DOHH2 (cell line): Measurements from ENCODE around the gene CBFB.

ENCODE experiments used
- H3F3A ChIP-seq: fragments of 200-600 bp; sonication (generic), shearing (Covaris generic); 2 replicates; pipeline ENCODE4 v1.6.0; 2016; ENCODE audit warnings: antibody characterized with exemption, mild to moderate bottlenecking; ENCODE audit not compliant: control insufficient read depth, insufficient read depth
- H3K27ac ChIP-seq: fragments of 200-600 bp; sonication (generic); 2 replicates; pipeline ENCODE4 v1.5.1; 2014; ENCODE audit warnings: low read depth, mild to moderate bottlenecking, low read length, moderate library complexity
- H3K27me3 ChIP-seq: fragments of 200-600 bp; sonication (generic); 2 replicates; pipeline ENCODE4 v1.6.1; 2014; ENCODE audit warnings: mild to moderate bottlenecking, low read length, mixed read lengths; ENCODE audit not compliant: control insufficient read depth
- H3K36me3 ChIP-seq: fragments of 200-600 bp; sonication (generic); 2 replicates; pipeline ENCODE4 v1.6.1; 2014; ENCODE audit warnings: mild to moderate bottlenecking, low read length, moderate library complexity, mixed read lengths; ENCODE audit not compliant: control insufficient read depth
- H3K4me1 ChIP-seq: fragments of 200-600 bp; sonication (generic); 2 replicates; pipeline ENCODE4 v1.6.1; 2014; ENCODE audit warnings: mild to moderate bottlenecking, low read length, mixed read lengths; ENCODE audit not compliant: control insufficient read depth
- H3K4me2 ChIP-seq: fragments of 200-600 bp; sonication (generic); 2 replicates; pipeline ENCODE4 v1.6.0; 2014; ENCODE audit warnings: mild to moderate bottlenecking, low read length, moderate library complexity
- H3K4me3 ChIP-seq: fragments of 200-600 bp; sonication (generic); 2 replicates; pipeline ENCODE4 v1.5.1; 2014; ENCODE audit warnings: mild to moderate bottlenecking, low read length, mixed read lengths
- H3K79me2 ChIP-seq: fragments of 200-600 bp; sonication (generic); 2 replicates; pipeline ENCODE4 v1.6.1; 2014; ENCODE audit warnings: mild to moderate bottlenecking, low read length, mixed read lengths; ENCODE audit not compliant: control insufficient read depth
- H3K9me2 ChIP-seq: fragments of 200-600 bp; sonication (generic); replicated peaks from 2 replicates; pipeline ENCODE4 v1.6.1; 2014; ENCODE audit warnings: mild to moderate bottlenecking, low read length, mixed read lengths; ENCODE audit not compliant: control insufficient read depth
- H3K9me3 ChIP-seq: fragments of 200-600 bp; sonication (generic); 2 replicates; pipeline ENCODE4 v1.6.1; 2014; ENCODE audit warnings: antibody characterized with exemption, low read length, mixed read lengths; ENCODE audit not compliant: control insufficient read depth, insufficient read depth
- H4K20me1 ChIP-seq: fragments of 200-600 bp; sonication (generic); 2 replicates; pipeline ENCODE4 v1.6.0; 2014; ENCODE audit warnings: low read depth, mild to moderate bottlenecking, antibody characterized with exemption, low read length, moderate library complexity; ENCODE audit not compliant: control insufficient read depth, insufficient read depth
- EZH2phosphoT487 ChIP-seq: fragments of 200-600 bp; sonication (generic); IDR thresholded peaks from 2 replicates; pipeline ENCODE4 v1.6.1; 2017; ENCODE audit warnings: borderline replicate concordance, mild to moderate bottlenecking, antibody characterized with exemption, low read length, moderate library complexity, mixed read lengths
- TF ChIP-seq, protein P1 (sequence below): fragments of 200-600 bp; sonication (generic); IDR thresholded peaks from one replicate; pipeline ENCODE4 v1.5.1; 2014; ENCODE audit warnings: antibody characterized with exemption, mild to moderate bottlenecking, low read depth, low read length; ENCODE audit not compliant: poor library complexity, severe bottlenecking

The CBFB gene

DNA sequence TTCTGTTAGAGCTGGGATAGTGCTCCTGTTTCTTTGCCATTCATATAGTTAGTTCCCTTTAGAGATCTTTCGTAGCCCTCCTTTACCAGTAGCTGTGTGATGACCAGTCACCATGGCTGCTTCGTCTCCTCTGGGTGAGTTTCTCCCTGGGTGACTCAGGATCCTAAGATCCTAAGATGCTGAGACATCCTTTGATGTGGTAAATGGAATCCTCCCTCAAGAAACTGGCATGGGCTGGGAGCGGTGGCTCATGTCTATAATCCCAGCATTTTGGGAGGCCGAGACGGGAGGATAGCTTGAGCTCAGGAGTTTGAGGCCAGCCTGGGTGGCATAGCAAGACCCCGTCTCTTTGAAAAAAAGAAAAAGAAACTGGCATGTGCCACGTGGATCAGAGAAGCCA is 86.7 kb downstream of the CBFB start:
- H3K4me1 ChIP-seq: peaks cover 11% of the 10 kb centered on the region
- no peaks in the 10 kb centered on the region; the same call in 1 of the 2 replicates for H4K20me1 ChIP-seq
- H3K4me3 ChIP-seq: no peak overlapping the region
- H3K27me3 ChIP-seq: no peaks in the 10 kb centered on the region
- H3F3A ChIP-seq: no peaks in the 10 kb centered on the region
- H3K9me2 ChIP-seq: no peaks in the 10 kb centered on the region
- TF ChIP-seq EZH2phosphoT487: no peak
- TF ChIP-seq, protein P1, sequence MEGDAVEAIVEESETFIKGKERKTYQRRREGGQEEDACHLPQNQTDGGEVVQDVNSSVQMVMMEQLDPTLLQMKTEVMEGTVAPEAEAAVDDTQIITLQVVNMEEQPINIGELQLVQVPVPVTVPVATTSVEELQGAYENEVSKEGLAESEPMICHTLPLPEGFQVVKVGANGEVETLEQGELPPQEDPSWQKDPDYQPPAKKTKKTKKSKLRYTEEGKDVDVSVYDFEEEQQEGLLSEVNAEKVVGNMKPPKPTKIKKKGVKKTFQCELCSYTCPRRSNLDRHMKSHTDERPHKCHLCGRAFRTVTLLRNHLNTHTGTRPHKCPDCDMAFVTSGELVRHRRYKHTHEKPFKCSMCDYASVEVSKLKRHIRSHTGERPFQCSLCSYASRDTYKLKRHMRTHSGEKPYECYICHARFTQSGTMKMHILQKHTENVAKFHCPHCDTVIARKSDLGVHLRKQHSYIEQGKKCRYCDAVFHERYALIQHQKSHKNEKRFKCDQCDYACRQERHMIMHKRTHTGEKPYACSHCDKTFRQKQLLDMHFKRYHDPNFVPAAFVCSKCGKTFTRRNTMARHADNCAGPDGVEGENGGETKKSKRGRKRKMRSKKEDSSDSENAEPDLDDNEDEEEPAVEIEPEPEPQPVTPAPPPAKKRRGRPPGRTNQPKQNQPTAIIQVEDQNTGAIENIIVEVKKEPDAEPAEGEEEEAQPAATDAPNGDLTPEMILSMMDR: no peak
- H3K79me2 ChIP-seq: peaks cover 63% of the 10 kb centered on the region
- no peaks in the 10 kb centered on the region for H3K9me3 ChIP-seq
- no peak overlapping the region for H3K4me2 ChIP-seq
- H3K27ac ChIP-seq: no peak overlapping the region
- no peaks in the 10 kb centered on the region; the same call in 1 of the 2 replicates for H3K36me3 ChIP-seq

DNA sequence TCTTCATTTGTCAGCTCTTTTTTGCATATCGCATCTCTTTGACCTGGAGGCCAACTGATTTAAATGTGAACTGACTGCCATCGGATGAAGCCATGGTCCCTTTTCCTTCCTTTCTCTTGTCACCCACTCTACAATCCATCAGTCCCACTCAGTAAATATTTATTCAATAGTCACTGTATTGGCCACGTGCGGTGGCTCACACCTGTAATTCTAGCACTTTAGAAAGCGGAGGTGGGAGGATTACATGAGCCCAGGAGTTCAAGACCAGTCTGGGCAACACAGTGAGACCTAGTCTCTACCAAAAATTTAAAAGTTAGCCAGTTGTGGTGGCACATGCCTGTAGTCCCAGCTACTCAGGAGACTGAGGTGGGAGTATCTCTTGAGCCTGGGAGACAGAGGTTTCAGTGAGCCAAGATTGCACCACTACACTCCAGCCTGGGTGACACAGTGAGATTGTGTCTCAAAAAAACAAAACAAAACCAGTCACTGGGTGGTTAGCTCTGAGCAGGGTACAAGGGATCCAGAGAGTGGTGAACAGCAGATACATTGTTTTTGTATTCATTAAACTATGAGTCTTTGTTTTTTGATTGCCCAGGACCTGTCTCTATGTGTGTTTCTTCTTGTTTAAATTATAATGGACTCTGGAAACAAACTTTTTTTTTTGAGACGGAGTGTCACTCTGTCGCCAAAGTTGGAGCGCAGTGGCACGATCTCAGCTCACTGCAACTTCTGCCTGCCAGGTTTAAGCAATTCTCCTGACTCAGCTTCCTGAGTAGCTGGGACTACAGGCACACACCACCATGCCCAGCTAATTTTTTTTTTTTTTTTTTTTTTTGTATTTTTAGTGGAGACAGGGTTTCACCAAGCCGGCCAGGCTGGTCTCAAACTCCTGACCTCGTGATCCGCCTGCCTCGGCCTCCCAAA is 87.7 kb downstream of the CBFB start:
- peaks cover 53% of the 10 kb centered on the region for H3K79me2 ChIP-seq
- H3K9me2 ChIP-seq: no peaks in the 10 kb centered on the region
- H3K4me2 ChIP-seq: no peak overlapping the region

DNA sequence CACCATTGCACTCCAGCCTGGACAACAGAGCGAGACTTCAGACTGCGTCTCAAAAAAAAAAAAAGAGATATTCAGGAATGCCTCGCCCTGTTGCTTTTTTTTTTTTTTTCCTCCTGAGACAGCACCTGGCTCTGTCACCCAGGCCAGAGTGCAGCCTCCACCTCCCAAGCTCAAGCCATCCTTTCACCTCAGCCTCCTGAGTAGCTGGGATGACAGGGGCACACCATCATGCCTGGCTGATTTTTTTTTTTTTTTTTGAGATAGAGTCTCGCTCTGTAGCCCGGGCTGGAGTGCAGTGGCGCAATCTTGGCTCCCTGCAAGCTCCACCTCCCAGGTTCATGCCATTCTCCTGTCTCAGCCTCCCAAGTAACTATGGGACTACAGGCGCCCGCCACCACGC is 88.8 kb downstream of the CBFB start:
- TF ChIP-seq, protein P1: no peak
- TF ChIP-seq EZH2phosphoT487: no peak
- Histone ChIP-seq H4K20me1 (no peaks in the 10 kb centered on the region), H3K36me3 (peaks cover 9% of the 10 kb centered on the region), H3K4me1 (no peaks in the 10 kb centered on the region), H3K9me2 (no peaks in the 10 kb centered on the region), H3K79me2 (peaks cover 43% of the 10 kb centered on the region), H3K27me3 (no peaks in the 10 kb centered on the region), H3F3A (no peaks in the 10 kb centered on the region), H3K27ac (no peak overlapping the region), H3K4me2 (no peak overlapping the region), H3K9me3 (no peaks in the 10 kb centered on the region), H3K4me3 (no peak overlapping the region)

More for the DNA sequence above, 87.7 kb downstream of the CBFB start:
- Histone ChIP-seq H3K4me1 (0 out of 2 replicates have a peak, but pooled peaks cover 2% of the 10 kb centered on the region), H3K36me3 (peaks cover 3% of the 10 kb centered on the region; the same call in 1 of the 2 replicates), H3K27ac (no peak overlapping the region), H3K4me3 (no peak overlapping the region), H3F3A (no peaks in the 10 kb centered on the region), H4K20me1 (no peaks in the 10 kb centered on the region), H3K9me3 (no peaks in the 10 kb centered on the region), H3K27me3 (no peaks in the 10 kb centered on the region)
- TF ChIP-seq EZH2phosphoT487: no peak
- TF ChIP-seq, protein P1: no peak
